Loucy (cell line): ENCODE data around the gene CXCL3.

Source experiments
- H2AFZ ChIP-seq: fragments of 200-600 bp; sonication (generic); 2 replicates; pipeline ENCODE4 v1.6.0; 2016; ENCODE audit warnings: antibody characterized with exemption, mild to moderate bottlenecking, low read length, moderate library complexity
- H3F3A ChIP-seq: fragments of 200-600 bp; 2 replicates; pipeline ENCODE4 v1.6.0; 2016; ENCODE audit warnings: antibody characterized with exemption, low read depth, mild to moderate bottlenecking
- H3K27me3 ChIP-seq: fragments of 200-600 bp; sonication (generic); 2 replicates; pipeline ENCODE4 v1.6.1; 2014; ENCODE audit warnings: low read length, mild to moderate bottlenecking; ENCODE audit not compliant: insufficient read depth, poor library complexity, severe bottlenecking
- H3K36me3 ChIP-seq: fragments of 200-600 bp; sonication (generic); 2 replicates; pipeline ENCODE4 v1.6.1; 2016; ENCODE audit warnings: low read length; ENCODE audit not compliant: insufficient read depth
- H3K4me1 ChIP-seq: fragments of 200-600 bp; sonication (generic); 2 replicates; pipeline ENCODE4 v1.5.1; 2014; ENCODE audit warnings: low read length, mild to moderate bottlenecking; ENCODE audit not compliant: insufficient read depth, poor library complexity, severe bottlenecking
- H3K4me2 ChIP-seq: fragments of 200-600 bp; sonication (generic); 2 replicates; pipeline ENCODE4 v1.6.0; 2014; ENCODE audit warnings: antibody characterized with exemption, low read length, low read depth, mild to moderate bottlenecking; ENCODE audit not compliant: poor library complexity, severe bottlenecking
- H3K4me3 ChIP-seq: fragments of 200-600 bp; sonication (generic); 2 replicates; pipeline ENCODE4 v1.5.1; 2014; ENCODE audit warnings: low read length, mild to moderate bottlenecking, mixed read lengths; ENCODE audit not compliant: poor library complexity, severe bottlenecking
- H3K79me2 ChIP-seq: fragments of 200-600 bp; sonication (generic); 2 replicates; pipeline ENCODE4 v1.6.1; 2014; ENCODE audit warnings: low read length; ENCODE audit not compliant: insufficient read depth
- H3K9ac ChIP-seq: fragments of 200-600 bp; sonication (generic); 2 replicates; pipeline ENCODE4 v1.6.0; 2014; ENCODE audit warnings: mild to moderate bottlenecking, low read depth, low read length, moderate library complexity; ENCODE audit not compliant: poor library complexity, severe bottlenecking
- H3K9me2 ChIP-seq: fragments of 200-600 bp; sonication (generic); replicated peaks from 2 replicates; pipeline ENCODE4 v1.6.1; 2016; ENCODE audit warnings: low read depth, low read length, mixed read lengths
- H3K9me3 ChIP-seq: fragments of 200-600 bp; sonication (generic); 2 replicates; pipeline ENCODE4 v1.6.1; 2014; ENCODE audit warnings: mild to moderate bottlenecking, antibody characterized with exemption, low read length, low read depth; ENCODE audit not compliant: insufficient read depth
- H4K20me1 ChIP-seq: fragments of 200-600 bp; sonication (generic); 2 replicates; pipeline ENCODE4 v1.6.0; 2014; ENCODE audit warnings: antibody characterized with exemption, low read length, mild to moderate bottlenecking; ENCODE audit not compliant: insufficient read depth, poor library complexity, severe bottlenecking
- CTCF ChIP-seq: fragments of 200-600 bp; sonication (generic); conservative IDR thresholded peaks from 2 replicates; pipeline ENCODE4 v1.5.1; 2014; ENCODE audit warnings: mild to moderate bottlenecking, antibody characterized with exemption, low read length
- EZH2phosphoT487 ChIP-seq: fragments of 200-600 bp; IDR thresholded peaks from 2 replicates; pipeline ENCODE4 v1.6.1; 2018; ENCODE audit warnings: antibody characterized with exemption, mild to moderate bottlenecking, moderate library complexity, borderline replicate concordance

The CXCL3 gene

DNA sequence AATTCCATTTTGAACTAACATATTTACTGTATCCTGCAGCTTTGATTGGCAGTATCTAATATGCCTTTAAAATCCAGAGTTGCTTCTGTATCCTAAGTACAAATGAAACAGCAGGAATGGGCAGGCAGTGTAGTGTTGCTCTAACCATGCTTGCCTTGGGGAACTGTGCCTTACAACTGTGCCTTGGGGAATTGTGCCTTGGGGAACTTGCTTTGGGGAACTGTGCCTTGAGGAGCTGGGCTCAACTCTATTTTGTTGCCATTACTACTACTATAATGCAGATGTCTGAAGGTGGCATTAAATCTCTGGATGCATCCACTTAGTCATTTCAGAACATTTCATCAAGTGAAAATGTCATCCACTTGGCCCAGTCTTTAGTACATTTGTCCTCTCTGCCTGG lies 6.9 kb downstream of the CXCL3 start:
- TF ChIP-seq EZH2phosphoT487 (no peak), CTCF (no peak)
- no peak overlapping the region for H2AFZ ChIP-seq
- H3K9me3 ChIP-seq = no peaks in the 10 kb centered on the region
- H3K4me1 ChIP-seq = peaks cover 18% of the 10 kb centered on the region
- H3K4me3 ChIP-seq = no peak overlapping the region
- no peak overlapping the region for H3K4me2 ChIP-seq
- no peaks in the 10 kb centered on the region for H4K20me1 ChIP-seq
- no peaks in the 10 kb centered on the region for H3K9me2 ChIP-seq
- no peaks in the 10 kb centered on the region for H3K36me3 ChIP-seq
- no peak overlapping the region for H3K9ac ChIP-seq
- no peaks in the 10 kb centered on the region for H3K79me2 ChIP-seq
- H3F3A ChIP-seq = no peaks in the 10 kb centered on the region
- no peaks in the 10 kb centered on the region for H3K27me3 ChIP-seq

DNA sequence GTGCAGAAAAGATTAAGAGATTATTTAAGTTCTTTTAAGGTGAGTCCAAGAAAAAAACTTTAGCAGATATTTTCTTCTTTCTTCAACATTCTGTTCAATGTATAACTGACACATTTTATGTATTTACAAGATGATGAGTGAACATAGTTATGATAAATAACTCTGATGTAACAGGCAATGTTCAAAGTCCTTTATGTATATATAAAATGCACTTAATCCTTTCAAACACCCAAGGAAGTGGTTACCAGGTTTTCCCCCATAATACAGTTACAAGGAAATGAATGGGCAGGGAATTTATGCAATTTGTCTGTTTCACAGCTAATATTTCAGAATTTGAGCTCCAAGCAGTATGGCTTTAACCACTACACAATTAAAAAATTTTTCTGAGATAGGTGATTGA lies 8.2 kb downstream of the CXCL3 start:
- H2AFZ ChIP-seq = no peak overlapping the region
- no peaks in the 10 kb centered on the region for H3K9me3 ChIP-seq
- H3K36me3 ChIP-seq = no peaks in the 10 kb centered on the region
- no peak overlapping the region for H3K4me3 ChIP-seq
- TF ChIP-seq EZH2phosphoT487 (no peak), CTCF (no peak)
- H3K27me3 ChIP-seq = no peaks in the 10 kb centered on the region
- no peaks in the 10 kb centered on the region for H3K9me2 ChIP-seq
- H3K9ac ChIP-seq = no peak overlapping the region
- peaks cover 16% of the 10 kb centered on the region for H3K4me1 ChIP-seq
- no peaks in the 10 kb centered on the region for H3F3A ChIP-seq
- no peaks in the 10 kb centered on the region for H4K20me1 ChIP-seq
- H3K79me2 ChIP-seq = no peaks in the 10 kb centered on the region
- H3K4me2 ChIP-seq = peak overlapping the region; percentile 17

DNA sequence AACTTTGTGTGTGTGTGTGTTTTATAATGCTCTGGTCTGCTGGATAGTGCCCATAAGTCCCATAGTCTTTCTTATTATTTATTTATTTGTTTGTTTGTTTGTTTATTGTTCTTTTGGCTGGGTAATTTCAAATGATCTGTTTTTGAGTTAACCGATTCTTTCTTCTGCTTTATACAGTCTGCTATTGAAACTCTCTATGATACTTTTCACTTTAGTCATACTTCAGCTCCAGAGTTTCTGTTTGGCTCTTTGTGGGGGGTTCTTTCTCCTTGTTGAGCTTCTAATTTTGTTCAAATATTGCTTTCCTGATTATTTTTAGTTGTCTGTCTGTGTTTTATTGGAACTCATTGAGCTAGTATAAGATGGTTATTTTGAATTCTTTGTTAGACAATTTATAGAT lies 10.0 kb downstream of the CXCL3 start:
- TF ChIP-seq CTCF (no peak), EZH2phosphoT487 (no peak)
- H2AFZ ChIP-seq = no peak overlapping the region
- no peaks in the 10 kb centered on the region for H3K9me2 ChIP-seq
- no peaks in the 10 kb centered on the region for H3F3A ChIP-seq
- no peaks in the 10 kb centered on the region; the same call in 1 of the 2 replicates for H3K9me3 ChIP-seq
- peaks cover 12% of the 10 kb centered on the region for H3K4me1 ChIP-seq
- H3K79me2 ChIP-seq = no peaks in the 10 kb centered on the region
- no peaks in the 10 kb centered on the region for H3K36me3 ChIP-seq
- no peaks in the 10 kb centered on the region for H4K20me1 ChIP-seq
- no peak overlapping the region for H3K4me3 ChIP-seq
- no peaks in the 10 kb centered on the region for H3K27me3 ChIP-seq
- H3K9ac ChIP-seq = no peak overlapping the region
- no peak overlapping the region for H3K4me2 ChIP-seq
